SU-DHL-6 (cell line): Measurements from ENCODE around the gene TNIK.

ENCODE experiments used
- H2AFZ ChIP-seq: fragments of 200-600 bp; sonication (generic); 2 replicates; pipeline ENCODE4 v1.6.1; 2014; ENCODE audit warnings: low read depth, mild to moderate bottlenecking, moderate library complexity, mixed read lengths, antibody characterized with exemption, low read length; ENCODE audit not compliant: severe bottlenecking
- H3F3A ChIP-seq: fragments of 200-600 bp; shearing (Covaris generic); 2 replicates; pipeline ENCODE4 v1.6.0; 2016; ENCODE audit warnings: antibody characterized with exemption, mild to moderate bottlenecking; ENCODE audit not compliant: insufficient read depth
- H3K27ac ChIP-seq: fragments of 200-600 bp; sonication (generic); 2 replicates; pipeline ENCODE4 v1.5.1; 2016; ENCODE audit warnings: low read depth, mild to moderate bottlenecking, low read length, moderate library complexity, mixed read lengths
- H3K27me3 ChIP-seq: fragments of 200-600 bp; sonication (generic), shearing (Covaris generic); 2 replicates; pipeline ENCODE4 v1.6.0; 2014; ENCODE audit warnings: mild to moderate bottlenecking, low read length
- H3K36me3 ChIP-seq: fragments of 200-600 bp; sonication (generic); 2 replicates; pipeline ENCODE4 v1.6.1; 2014; ENCODE audit warnings: mild to moderate bottlenecking, low read length, mixed read lengths
- H3K4me2 ChIP-seq: fragments of 300-600, 200-600 bp; shearing (Covaris generic), sonication (generic); 2 replicates; pipeline ENCODE4 v1.6.0; 2014; ENCODE audit warnings: low read length, low read depth, mild to moderate bottlenecking; ENCODE audit not compliant: poor library complexity, severe bottlenecking
- H3K4me3 ChIP-seq: fragments of 200-600 bp; sonication (generic); 2 replicates; pipeline ENCODE4 v1.5.1; 2014; ENCODE audit warnings: antibody characterized with exemption, low read length, mild to moderate bottlenecking, mixed read lengths; ENCODE audit not compliant: insufficient read depth, poor library complexity, severe bottlenecking
- H3K79me2 ChIP-seq: fragments of 200-600 bp; sonication (generic); 2 replicates; pipeline ENCODE4 v1.6.1; 2014; ENCODE audit warnings: mild to moderate bottlenecking, low read length, moderate library complexity; ENCODE audit not compliant: insufficient read depth
- H3K9ac ChIP-seq: fragments of 200-600 bp; sonication (generic); 2 replicates; pipeline ENCODE4 v1.7.0; 2014; ENCODE audit warnings: mild to moderate bottlenecking, low read length
- H3K9me2 ChIP-seq: fragments of 200-600 bp; sonication (generic); replicated peaks from 2 replicates; pipeline ENCODE4 v1.6.1; 2014; ENCODE audit warnings: low read length; ENCODE audit not compliant: insufficient read depth
- H3K9me3 ChIP-seq: fragments of 200-600 bp; sonication (generic); 2 replicates; pipeline ENCODE4 v1.6.1; 2014; ENCODE audit warnings: low read length, mixed read lengths; ENCODE audit not compliant: insufficient read depth
- H4K20me1 ChIP-seq: fragments of 200-600 bp; sonication (generic); 2 replicates; pipeline ENCODE4 v1.6.1; 2014; ENCODE audit warnings: low read depth, mild to moderate bottlenecking, antibody characterized with exemption, low read length, moderate library complexity, mixed read lengths
- EZH2phosphoT487 ChIP-seq: fragments of 200-600 bp; sonication (generic), shearing (Covaris generic); conservative IDR thresholded peaks from 2 replicates; pipeline ENCODE4 v1.6.1; 2018; ENCODE audit warnings: mild to moderate bottlenecking, antibody characterized with exemption, low read length, moderate library complexity, mixed read lengths
- TF ChIP-seq, protein P1 (sequence below): fragments of 200-600 bp; sonication (generic); IDR thresholded peaks from one replicate; pipeline ENCODE4 v1.5.1; 2017; ENCODE audit warnings: antibody characterized with exemption, mild to moderate bottlenecking, low read length, moderate library complexity; ENCODE audit not compliant: insufficient read depth, poor library complexity, severe bottlenecking

The TNIK gene

DNA sequence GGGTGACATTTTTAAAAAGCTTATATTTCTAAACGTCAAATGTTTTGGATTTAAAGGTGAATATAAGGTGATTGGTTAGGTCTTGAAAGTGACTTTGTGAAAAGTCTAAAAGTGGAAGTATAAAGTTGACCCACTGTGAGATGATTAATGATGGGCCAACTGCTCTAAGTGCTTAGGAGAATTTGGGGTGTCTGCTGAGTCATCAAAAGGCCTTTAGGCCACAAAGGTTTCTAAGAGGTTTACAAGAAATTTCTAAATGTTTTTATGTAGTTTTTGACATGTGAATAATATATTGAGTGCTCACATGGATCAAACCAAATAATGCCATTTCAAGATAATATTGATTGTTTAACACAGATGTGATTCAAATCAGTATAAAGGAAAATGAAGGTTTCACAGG, 394.5 kb downstream of the TNIK start:
- no peaks in the 10 kb centered on the region for H3K79me2 ChIP-seq
- TF ChIP-seq EZH2phosphoT487 = no peak
- TF ChIP-seq, protein P1, sequence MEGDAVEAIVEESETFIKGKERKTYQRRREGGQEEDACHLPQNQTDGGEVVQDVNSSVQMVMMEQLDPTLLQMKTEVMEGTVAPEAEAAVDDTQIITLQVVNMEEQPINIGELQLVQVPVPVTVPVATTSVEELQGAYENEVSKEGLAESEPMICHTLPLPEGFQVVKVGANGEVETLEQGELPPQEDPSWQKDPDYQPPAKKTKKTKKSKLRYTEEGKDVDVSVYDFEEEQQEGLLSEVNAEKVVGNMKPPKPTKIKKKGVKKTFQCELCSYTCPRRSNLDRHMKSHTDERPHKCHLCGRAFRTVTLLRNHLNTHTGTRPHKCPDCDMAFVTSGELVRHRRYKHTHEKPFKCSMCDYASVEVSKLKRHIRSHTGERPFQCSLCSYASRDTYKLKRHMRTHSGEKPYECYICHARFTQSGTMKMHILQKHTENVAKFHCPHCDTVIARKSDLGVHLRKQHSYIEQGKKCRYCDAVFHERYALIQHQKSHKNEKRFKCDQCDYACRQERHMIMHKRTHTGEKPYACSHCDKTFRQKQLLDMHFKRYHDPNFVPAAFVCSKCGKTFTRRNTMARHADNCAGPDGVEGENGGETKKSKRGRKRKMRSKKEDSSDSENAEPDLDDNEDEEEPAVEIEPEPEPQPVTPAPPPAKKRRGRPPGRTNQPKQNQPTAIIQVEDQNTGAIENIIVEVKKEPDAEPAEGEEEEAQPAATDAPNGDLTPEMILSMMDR = no peak
- H4K20me1 ChIP-seq = no peaks in the 10 kb centered on the region
- no peaks in the 10 kb centered on the region for H3F3A ChIP-seq
- H3K27ac ChIP-seq = no peak overlapping the region
- H3K4me3 ChIP-seq = no peak overlapping the region
- no peak overlapping the region for H3K4me2 ChIP-seq
- H3K36me3 ChIP-seq = no peaks in the 10 kb centered on the region
- H3K9me2 ChIP-seq = no peaks in the 10 kb centered on the region
- no peaks in the 10 kb centered on the region for H3K27me3 ChIP-seq
- H3K9me3 ChIP-seq = no peaks in the 10 kb centered on the region
- no peak overlapping the region for H3K9ac ChIP-seq
- H2AFZ ChIP-seq = no peak overlapping the region

DNA sequence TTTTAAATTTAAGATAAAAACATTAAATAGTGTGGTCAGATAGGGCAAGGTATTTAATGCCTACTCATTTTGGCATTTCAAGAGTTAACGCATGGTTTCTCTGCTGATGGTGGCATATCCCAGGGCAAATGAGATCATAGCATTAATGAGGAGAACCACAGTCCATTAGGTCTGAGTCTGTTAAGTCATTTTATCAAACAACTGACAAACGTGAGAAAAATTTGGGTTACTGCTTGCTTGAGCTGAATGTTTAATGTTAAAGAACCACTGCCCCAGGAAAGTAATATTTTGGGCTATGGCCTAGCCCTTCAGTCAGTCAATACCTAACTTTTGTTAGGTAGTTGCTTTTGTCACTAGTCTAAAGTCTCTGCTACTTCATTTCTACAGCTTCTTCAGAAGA, 395.7 kb downstream of the TNIK start:
- Histone ChIP-seq H3K27me3 (no peaks in the 10 kb centered on the region), H3K4me2 (no peak overlapping the region), H3K9me3 (no peaks in the 10 kb centered on the region), H3K9ac (no peak overlapping the region), H4K20me1 (no peaks in the 10 kb centered on the region), H3F3A (no peaks in the 10 kb centered on the region), H3K36me3 (no peaks in the 10 kb centered on the region), H3K79me2 (no peaks in the 10 kb centered on the region), H3K27ac (no peak overlapping the region), H3K9me2 (no peaks in the 10 kb centered on the region), H3K4me3 (no peak overlapping the region), H2AFZ (no peak overlapping the region)
- TF ChIP-seq, protein P1 = no peak
- TF ChIP-seq EZH2phosphoT487 = no peak

DNA sequence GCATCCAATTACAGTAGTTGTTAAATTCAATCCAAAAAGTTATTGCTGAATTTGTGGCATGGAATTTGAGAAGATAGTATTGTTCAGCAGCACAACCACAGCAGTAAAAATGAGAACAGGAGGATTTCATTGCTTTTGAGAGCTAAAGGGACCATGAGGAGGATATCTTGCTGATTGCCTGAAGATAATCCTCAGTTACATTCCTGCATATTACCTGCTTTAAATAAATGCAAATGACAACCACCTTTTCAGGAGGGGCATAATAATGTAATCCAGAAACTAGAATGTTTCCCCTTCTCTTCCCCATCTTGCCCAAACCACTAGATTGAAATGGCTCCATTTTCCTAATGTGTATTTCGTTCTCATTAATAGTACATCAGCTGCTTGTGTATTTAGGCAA, 398.5 kb downstream of the TNIK start:
- Histone ChIP-seq H3F3A (no peaks in the 10 kb centered on the region), H2AFZ (no peak overlapping the region), H3K9me3 (no peaks in the 10 kb centered on the region), H3K4me2 (no peak overlapping the region), H3K4me3 (no peak overlapping the region), H3K27me3 (no peaks in the 10 kb centered on the region), H3K9ac (no peak overlapping the region), H4K20me1 (no peaks in the 10 kb centered on the region), H3K27ac (no peak overlapping the region), H3K36me3 (no peaks in the 10 kb centered on the region), H3K79me2 (no peaks in the 10 kb centered on the region), H3K9me2 (no peaks in the 10 kb centered on the region)
- TF ChIP-seq, protein P1 = no peak
- TF ChIP-seq EZH2phosphoT487 = no peak
